Measurements from ENCODE around the gene CSF1.

CSF1 gene

GRCh38 chr1:109882288-109883245, 28.1 kb upstream of the CSF1 start:
- DNase-seq = no peak

DNA sequence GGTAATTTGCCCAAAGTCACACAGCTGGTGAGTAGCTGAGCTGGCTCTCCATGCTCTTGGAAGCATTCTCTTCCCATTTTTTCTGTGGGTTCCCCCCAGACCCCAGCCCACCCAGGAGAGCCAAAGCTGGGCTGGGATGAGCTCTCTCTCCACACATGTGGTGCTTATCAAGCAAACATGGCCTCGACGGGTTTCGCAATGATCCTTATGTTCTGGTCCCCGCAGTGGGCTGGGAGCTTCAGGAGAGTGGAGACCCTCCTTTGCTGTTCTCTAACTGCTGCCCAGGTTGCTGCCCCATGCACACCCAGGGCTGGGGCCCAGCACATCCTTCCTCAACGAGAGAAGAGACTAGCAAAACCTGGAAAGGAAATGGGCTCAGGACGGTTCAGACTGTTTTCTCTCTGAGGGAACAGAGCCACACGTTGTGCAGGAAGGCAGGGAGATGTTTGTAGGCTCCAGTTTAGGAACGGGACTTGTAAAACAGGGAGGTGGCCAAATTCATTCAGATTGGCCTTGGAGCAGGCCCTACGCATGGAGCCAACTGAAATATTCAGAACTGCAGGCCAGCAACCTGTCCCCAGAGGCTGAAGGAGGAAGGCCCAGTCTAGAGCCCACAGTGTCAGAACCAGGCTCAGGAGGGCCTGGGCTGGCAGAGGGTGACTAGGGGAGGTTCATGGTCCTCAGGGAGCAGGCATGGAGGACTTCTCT, 27.2 kb upstream of the CSF1 start:
- DNase-seq = no peak

DNA sequence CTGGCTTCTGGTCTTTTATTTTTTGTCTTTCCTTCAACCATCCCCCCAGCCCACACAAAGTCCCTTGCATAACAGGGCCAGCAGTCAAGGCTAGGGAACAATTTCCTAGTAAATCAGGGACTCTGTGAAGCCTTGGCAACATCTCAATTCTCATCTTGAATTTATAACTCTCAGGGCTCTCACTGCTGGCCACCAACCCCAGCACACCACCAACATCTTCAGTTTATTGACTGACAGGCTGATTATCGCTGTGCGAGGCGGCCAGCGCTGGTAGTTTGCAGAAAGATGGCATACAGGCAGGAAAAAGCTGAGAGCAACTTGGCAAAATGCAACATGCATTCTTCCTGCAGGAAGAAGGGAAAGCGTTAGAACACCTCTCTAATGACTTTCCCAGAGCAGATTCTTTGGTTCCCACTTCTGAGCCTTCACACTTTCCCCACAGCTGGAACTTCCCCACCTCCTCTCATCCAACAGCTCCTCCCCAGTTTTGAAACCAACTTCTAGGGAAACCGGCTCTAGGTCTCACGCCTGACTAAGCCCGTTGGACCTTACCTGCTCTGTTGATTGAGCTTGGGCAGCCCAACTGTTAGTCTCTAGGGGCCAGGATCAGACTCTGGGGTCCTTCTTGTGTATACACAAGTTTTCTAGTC, 26.3 kb upstream of the CSF1 start:
- DNase-seq = no peak

- DNase-seq = no peak
Measured at GRCh38 chr1:109885589-109885988, 25.1 kb upstream of the CSF1 start.

DNA sequence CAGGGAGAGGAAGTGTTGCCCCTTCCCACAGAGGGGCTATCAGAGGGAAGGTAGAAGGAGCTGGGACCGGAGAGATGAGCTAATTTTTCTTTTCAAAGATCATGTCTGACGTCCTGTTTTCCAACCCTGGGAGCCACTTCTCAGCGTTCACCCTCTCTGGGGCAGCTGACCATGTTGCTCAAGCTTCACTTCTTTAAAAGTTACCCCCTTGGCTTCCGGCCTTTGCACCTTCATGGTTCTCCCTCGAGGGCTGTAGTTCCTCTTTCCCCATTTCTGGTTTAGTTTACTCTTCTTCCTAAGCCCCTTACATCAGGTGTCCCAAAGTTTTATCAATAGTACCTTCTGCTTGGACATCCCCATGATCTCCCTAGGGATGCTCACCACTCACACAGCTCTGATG, 23.8 kb upstream of the CSF1 start:
- DNase-seq = no peak

- no peak for DNase-seq
Measured at GRCh38 chr1:109887271-109887670, 23.4 kb upstream of the CSF1 start.

DNA sequence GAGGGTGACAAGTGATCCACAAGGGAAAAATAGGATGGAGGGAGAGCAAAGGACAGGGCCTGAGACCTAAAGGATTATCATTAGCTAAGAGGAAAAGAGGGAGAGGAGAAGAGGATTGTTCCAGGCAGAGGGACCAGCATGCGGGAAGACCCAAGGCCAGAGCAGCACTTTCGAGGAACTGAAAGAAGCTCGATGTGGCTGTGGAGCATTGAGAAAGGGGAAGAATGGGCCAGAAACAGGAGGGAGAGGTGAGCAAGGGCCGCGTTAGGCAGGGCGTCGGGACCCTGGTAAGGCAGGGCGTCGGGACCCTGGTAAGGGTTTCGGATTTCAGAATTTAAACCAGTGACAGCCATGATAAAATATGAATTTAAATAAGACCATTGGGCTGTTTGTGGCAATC, 22.8 kb upstream of the CSF1 start:
- DNase-seq = no peak

DNA sequence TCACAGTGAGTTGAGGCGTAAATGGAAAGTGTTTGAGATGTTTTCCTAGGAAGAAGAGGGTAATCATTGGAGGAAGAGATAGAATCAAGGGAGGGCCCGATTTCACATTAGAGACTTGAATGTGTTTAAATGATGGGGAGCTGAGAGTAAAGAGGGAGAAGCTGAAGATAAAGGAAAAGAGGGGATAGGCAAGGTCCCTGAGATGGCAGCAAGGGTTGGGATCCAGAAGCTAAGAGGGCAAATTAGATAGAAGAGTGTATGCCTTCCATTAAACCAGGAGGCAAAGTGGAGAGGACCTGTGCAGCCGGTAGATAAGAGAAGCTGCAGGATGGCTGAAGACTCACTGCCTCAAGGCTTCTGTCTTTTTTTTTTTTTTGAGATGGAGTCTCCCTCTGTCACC, 21.6 kb upstream of the CSF1 start:
- no peak for DNase-seq

DNA sequence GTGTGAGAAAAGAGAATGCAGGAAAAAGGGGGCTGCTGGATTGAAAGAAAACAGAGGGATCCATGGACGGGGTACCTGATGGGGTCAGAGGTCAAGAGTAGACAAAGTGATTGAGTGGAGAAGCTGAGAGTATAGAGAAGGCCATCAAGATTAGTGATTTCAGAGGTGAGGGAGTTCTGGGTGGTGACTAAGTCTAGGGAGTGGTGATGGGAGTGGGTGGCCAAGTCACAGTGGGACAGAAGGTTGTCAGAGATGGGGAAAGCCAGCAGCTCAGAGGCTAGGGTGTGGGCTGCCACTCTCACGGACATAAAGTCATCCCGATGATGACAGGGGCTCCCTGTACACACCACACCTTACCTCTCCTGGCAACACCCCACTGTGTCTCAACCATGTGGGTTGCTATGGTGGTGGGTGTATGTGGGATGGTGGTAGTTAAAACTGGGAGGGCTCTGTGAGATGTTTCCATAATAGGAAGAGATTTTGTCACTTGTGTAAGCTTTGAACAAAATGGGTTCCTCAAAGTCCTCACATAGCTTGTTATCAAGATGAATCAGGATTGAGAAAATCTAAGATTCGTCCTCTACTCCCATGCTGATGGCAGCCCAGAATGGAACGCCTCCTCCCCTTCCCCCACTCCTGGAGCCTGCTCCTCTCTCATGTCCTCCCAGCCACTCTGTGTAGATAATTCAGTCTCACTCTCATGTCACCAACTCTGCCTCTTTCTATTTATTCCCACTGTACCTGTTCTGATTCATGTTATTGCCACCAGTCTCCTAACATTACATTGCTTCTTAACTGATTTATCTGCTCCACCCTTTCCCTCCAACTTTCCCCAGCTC, 20.3 kb upstream of the CSF1 start:
- DNase-seq = no peak

GRCh38 chr1:109891930-109892329, 18.7 kb upstream of the CSF1 start:
- no peak for DNase-seq

DNA sequence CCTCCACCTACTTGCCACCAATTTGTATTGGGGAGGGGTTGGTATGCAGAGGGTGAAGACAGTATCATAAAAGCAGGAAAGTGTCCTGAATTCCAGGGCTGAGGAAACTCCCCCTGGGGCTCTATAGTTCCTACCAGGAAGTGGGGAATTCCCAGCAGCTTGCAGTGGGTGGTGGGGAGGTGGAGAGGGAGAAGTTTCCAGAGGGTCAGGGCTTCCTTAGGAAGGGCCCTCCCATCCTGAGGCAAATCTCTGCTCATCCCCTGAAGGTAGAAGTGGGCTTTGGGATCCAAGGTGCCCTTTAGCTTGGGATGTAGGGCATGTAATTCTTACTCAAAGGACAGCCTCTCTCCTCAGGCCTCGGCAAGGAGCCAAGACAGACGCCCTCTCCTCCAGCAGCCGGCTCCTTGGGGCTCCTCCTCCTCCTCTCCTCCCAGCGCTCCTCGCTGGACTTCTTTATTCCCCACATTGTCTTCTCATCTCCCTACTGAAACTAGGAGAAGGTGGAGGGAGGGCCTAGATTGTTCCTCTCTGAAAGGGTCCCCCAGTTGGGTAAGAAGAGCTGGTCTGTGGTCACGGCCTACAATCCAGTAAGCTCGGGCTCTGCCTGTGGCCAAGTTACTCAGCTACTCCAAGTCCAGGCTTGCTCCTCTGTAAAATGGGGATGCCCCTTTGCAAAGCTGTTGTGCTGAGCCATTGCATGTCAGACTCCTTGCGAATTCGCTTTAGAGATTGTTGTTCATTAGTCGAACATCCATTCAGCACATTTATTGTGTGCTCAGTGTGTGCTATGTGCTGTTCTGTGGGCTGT, 17.9 kb upstream of the CSF1 start:
- no peak for DNase-seq

- no peak for DNase-seq
Measured at GRCh38 chr1:109893532-109894171, 17.0 kb upstream of the CSF1 start.

GRCh38 chr1:109894823-109895719, 15.6 kb upstream of the CSF1 start:
- DNase-seq = no peak

GRCh38 chr1:109895720-109896504, 14.7 kb upstream of the CSF1 start:
- DNase-seq = no peak

- DNase-seq = no peak
Measured at GRCh38 chr1:109896681-109897080, 14.0 kb upstream of the CSF1 start.

- DNase-seq = no peak
Measured at GRCh38 chr1:109897259-109897955, 13.2 kb upstream of the CSF1 start.

- no peak for DNase-seq
Measured at GRCh38 chr1:109898842-109899241, 11.8 kb upstream of the CSF1 start.

- no peak for DNase-seq
Measured at GRCh38 chr1:109901141-109901523, 9.5 kb upstream of the CSF1 start.
